VCaP (cell line): Measurements from ENCODE around the gene SYNGR4.

ENCODE experiments used
- H3K27ac ChIP-seq: fragments of 450-650 bp; 2 replicates; pipeline ENCODE4 v1.5.1; 2017
- CTCF ChIP-seq: fragments of 450-650 bp; conservative IDR thresholded peaks from 2 replicates; pipeline ENCODE4 v1.5.1; 2017; ENCODE audit warnings: mild to moderate bottlenecking, moderate library complexity

The SYNGR4 gene

DNA sequence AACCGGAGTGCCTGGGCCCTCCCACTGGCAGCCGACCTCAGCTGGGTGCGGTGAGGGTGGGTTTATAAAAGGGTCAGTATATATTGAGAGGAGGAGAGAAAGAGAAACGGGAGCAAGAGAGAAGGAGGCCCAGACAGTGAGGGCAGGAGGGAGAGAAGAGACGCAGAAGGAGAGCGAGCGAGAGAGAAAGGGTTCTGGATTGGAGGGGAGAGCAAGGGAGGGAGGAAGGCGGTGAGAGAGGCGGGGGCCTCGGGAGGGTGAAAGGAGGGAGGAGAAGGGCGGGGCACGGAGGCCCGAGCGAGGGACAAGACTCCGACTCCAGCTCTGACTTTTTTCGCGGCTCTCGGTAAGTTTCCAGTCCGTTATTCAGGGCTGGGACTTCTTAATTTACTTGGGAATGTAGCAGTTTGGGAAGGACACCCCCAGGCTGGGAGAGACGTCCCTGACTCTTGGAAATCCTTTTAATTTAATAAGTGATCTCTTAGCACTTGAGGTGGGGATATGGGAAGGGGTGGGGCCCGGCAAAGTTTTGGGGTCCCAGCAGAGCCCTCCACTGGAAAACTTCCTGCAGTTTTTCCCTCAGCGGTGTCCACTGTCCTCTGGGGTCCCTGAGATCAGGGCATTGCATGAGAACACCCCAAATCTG is 38.8 kb upstream of the SYNGR4 start, which contains the start of gene EMP3:
Gene EMP3, plus strand, starts transcription at position 288 of the 646 bp plus-strand sequence. CDS start 1,293 bp downstream, outside the sequence.
- no peak for TF ChIP-seq CTCF
- no peak within 1 kb of the TSS for H3K27ac ChIP-seq

DNA sequence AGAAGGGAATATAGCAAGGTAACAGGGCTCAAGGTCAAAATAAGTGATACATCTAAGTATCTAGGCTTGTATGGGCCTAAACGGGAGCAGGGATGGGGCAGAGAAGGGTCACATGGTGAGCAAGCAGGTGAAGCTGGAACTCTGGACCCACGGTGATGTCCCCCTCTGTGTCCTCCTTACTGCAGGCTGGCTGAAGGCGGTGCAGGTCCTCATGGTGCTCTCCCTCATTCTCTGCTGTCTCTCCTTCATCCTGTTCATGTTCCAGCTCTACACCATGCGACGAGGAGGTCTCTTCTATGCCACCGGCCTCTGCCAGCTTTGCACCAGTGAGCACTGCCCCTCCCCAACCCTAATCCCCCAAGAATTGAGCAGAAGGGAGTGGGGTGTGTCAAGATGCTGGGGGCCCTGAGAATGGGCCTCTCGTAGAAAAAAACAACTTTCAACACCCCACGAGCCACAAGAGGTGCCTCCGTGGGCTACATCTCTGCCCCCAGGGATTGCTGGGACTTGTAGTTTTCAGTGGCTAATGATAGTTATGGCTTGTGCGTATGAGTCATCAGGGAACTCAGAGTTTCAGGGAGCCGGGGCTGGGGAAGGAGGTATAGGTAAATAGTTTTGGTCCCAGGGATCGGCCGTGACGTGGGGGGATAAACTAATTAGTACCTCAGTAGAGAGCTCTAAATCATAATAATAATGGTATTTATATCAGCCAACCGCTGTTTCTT is 34.8 kb upstream of the SYNGR4 start:
- no peak for TF ChIP-seq CTCF

DNA sequence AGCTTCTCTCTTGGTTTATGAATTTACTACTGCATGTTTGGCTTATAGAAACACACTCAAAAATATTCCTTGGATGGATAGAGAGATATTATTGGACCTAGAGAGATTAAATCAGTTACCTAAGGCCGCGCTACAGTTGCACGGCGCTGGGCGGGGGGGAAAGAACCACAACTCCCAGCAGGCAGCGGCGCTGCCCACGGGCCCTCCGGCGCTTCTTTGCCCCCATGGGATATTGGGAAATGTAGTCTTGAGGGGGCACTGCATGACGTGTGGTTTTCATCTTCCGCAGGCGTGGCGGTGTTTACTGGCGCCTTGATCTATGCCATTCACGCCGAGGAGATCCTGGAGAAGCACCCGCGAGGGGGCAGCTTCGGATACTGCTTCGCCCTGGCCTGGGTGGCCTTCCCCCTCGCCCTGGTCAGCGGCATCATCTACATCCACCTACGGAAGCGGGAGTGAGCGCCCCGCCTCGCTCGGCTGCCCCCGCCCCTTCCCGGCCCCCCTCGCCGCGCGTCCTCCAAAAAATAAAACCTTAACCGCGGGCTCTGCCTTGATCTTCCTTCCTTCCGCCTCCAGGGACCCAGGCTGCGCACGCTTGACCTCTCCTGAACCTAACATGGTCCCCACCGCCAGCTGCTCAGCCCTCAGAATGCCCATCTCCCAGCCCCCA is 34.0 kb upstream of the SYNGR4 start:
- peak overlapping the region; percentile 88 for H3K27ac ChIP-seq
- peak; percentile 57 for TF ChIP-seq CTCF

More for the DNA sequence above, 34.8 kb upstream of the SYNGR4 start:
- H3K27ac ChIP-seq: peak overlapping the region; percentile 88

- TF ChIP-seq CTCF: no peak
- H3K27ac ChIP-seq: peak overlapping the region; percentile 88
Observed at GRCh38 chr19:48332351-48332661, 31.9 kb upstream of the SYNGR4 start.

DNA sequence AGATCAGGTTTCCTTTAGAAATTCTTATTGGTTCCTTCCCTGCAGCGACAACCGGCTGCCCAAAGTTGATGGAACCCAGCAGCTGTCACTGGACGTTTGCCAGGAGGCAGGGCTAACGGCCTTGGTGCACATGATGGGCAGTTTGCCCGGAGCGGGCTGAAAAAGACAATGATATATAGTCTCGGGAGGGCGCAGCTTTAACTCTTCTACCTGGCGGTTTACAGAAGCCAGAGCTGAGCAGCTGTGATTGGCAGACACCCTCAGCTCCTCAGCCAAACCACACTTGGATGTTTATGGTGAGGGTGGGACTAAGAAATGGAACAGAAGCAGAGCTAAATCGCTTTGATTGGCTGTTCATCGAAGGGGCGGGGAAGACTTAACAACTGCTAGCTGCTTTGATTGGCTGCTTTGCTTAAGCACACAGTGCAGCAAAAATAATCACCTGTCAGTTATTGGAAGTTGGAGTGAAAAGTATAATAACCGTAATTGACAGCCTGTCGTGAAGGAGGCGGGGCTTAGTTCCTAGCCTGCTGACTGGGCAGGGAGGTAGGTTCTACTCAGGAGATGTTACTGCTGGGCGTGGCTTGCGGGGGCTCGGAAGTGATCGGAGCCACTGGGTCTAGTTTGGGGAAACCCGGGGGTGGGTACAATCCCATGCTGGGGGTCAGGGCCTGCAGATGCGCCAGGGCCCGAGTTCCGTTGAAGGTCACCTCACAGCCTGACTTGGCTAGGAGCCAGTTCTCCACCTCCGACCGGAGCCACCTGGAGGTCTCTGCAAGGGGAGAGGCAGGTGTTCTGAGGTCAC is 31.3 kb upstream of the SYNGR4 start:
- H3K27ac ChIP-seq: peak overlapping the region; percentile 88
- no peak for TF ChIP-seq CTCF

- peak overlapping the region; percentile 88 for H3K27ac ChIP-seq
- TF ChIP-seq CTCF: peak; percentile 85
Observed at GRCh38 chr19:48333467-48334384, 30.4 kb upstream of the SYNGR4 start.
